HL-60 (cell line): ENCODE results near the gene SLC49A3.

Experiments used
- DNase-seq, 2 experiments: peaks; one replicate each; pipeline ENCODE4 v3.0.0-alpha.2; 2010 to 2020; ENCODE audit warnings: low read depth in 1 of 2, low spot score in 1 of 2
- H3K27ac ChIP-seq: fragments of 250-450 bp; sonication (Bioruptor Pico); replicated peaks from 2 replicates; pipeline ENCODE4 v1.5.1; 2020; ENCODE audit warnings: mild to moderate bottlenecking, moderate library complexity
- H3K27me3 ChIP-seq: fragments of 250-450 bp; sonication (Bioruptor Pico); 2 replicates; pipeline ENCODE4 v1.5.1; 2021; ENCODE audit warnings: mild to moderate bottlenecking, moderate library complexity; ENCODE audit not compliant: insufficient read depth, poor library complexity, severe bottlenecking
- H3K4me3 ChIP-seq: replicated peaks from 2 replicates; pipeline ENCODE4 v1.5.1; 2011; ENCODE audit warnings: mild to moderate bottlenecking, control low read depth, low read length; ENCODE audit not compliant: insufficient read depth
- CTCF ChIP-seq: IDR thresholded peaks from one replicate; pipeline ENCODE4 v1.5.1; 2011; ENCODE audit warnings: low read length, control low read depth, inconsistent platforms; ENCODE audit not compliant: insufficient read depth
- GABPA ChIP-seq: IDR thresholded peaks from 2 replicates; pipeline ENCODE4 v1.6.1; 2012; ENCODE audit warnings: low read depth
- POLR2AphosphoS5 ChIP-seq: IDR thresholded peaks from 2 replicates; pipeline ENCODE4 v1.6.1; 2012; ENCODE audit warnings: low read depth
- REST ChIP-seq: IDR thresholded peaks from 2 replicates; pipeline ENCODE4 v1.6.1; 2012; ENCODE audit warnings: low read depth; ENCODE audit not compliant: insufficient replicate concordance
- SPI1 ChIP-seq: IDR thresholded peaks from 2 replicates; pipeline ENCODE4 v1.6.1; 2012; ENCODE audit warnings: low read depth, mild to moderate bottlenecking, borderline replicate concordance

The SLC49A3 gene

GRCh38 chr4:692771-693554 lies 4.0 kb upstream of the SLC49A3 start:
- Histone ChIP-seq H3K4me3 (no peak overlapping the region), H3K27ac (no peak overlapping the region), H3K27me3 (peaks cover 3% of the 10 kb centered on the region)
- no peak for DNase-seq
- TF ChIP-seq REST, result no peak

GRCh38 chr4:689723-690122 lies 772 bp upstream of the SLC49A3 start:
- peaks cover 3% of the 10 kb centered on the region for H3K27me3 ChIP-seq
- H3K4me3 ChIP-seq, result no peak overlapping the region
- H3K27ac ChIP-seq, result no peak overlapping the region
- TF ChIP-seq GABPA, result no peak
- no peak for TF ChIP-seq SPI1
- TF ChIP-seq CTCF, result no peak
- no peak for TF ChIP-seq POLR2AphosphoS5
- no peak for TF ChIP-seq REST
- no peak for DNase-seq

- H3K27me3 ChIP-seq, result peaks cover 3% of the 10 kb centered on the region
- H3K4me3 ChIP-seq, result no peak overlapping the region
- no peak for TF ChIP-seq REST
- no peak overlapping the region for H3K27ac ChIP-seq
- no peak for DNase-seq
These were observed 739 bp downstream of the SLC49A3 start for GRCh38 chr4:687971-688853.
